H9 (cell line): ENCODE results near the gene SPTLC1. TPM values are rescaled to one million over a fixed set of nuclear protein-coding genes. Genes with fewer than 3 reads are reported as not detected.

ENCODE experiments used
- DNase-seq: peaks from one replicate; pipeline ENCODE4 v3.0.0-alpha.2; 2017
- H2AFZ ChIP-seq: one replicate; pipeline ENCODE4 v1.6.1; 2013; ENCODE audit warnings: mild to moderate bottlenecking, low read length, control low read depth, moderate library complexity
- H2AK5ac ChIP-seq: 2 replicates; pipeline ENCODE4 v1.6.1; 2013; ENCODE audit warnings: low read length, control low read depth, mixed read lengths; ENCODE audit not compliant: insufficient read length
- H2BK120ac ChIP-seq: one replicate; pipeline ENCODE4 v1.6.1; 2013; ENCODE audit warnings: low read depth, mild to moderate bottlenecking, low read length, control low read depth, inconsistent platforms; ENCODE audit not compliant: poor library complexity, severe bottlenecking
- H2BK12ac ChIP-seq: 2 replicates; pipeline ENCODE4 v1.6.1; 2013; ENCODE audit warnings: low read length, control low read depth, mixed read lengths, low read depth; ENCODE audit not compliant: insufficient read length
- H2BK15ac ChIP-seq: 2 replicates; pipeline ENCODE4 v1.6.1; 2013; ENCODE audit warnings: low read depth, low read length, control low read depth
- H2BK20ac ChIP-seq: one replicate; pipeline ENCODE4 v1.6.1; 2013; ENCODE audit warnings: low read depth, mild to moderate bottlenecking, low read length, control low read depth, inconsistent platforms; ENCODE audit not compliant: poor library complexity, severe bottlenecking
- H2BK5ac ChIP-seq: 2 replicates; pipeline ENCODE4 v1.6.1; 2013; ENCODE audit warnings: low read length, control low read depth, mixed read lengths; ENCODE audit not compliant: insufficient read length
- H3K14ac ChIP-seq: 2 replicates; pipeline ENCODE4 v1.6.1; 2013; ENCODE audit warnings: low read length, control low read depth; ENCODE audit not compliant: insufficient read depth
- H3K18ac ChIP-seq: 2 replicates; pipeline ENCODE4 v1.6.1; 2013; ENCODE audit warnings: low read depth, mild to moderate bottlenecking, mixed read lengths, low read length, control low read depth; ENCODE audit not compliant: insufficient read length
- H3K23ac ChIP-seq: 2 replicates; pipeline ENCODE4 v1.6.1; 2013; ENCODE audit warnings: low read length, control low read depth, mixed read lengths, low read depth; ENCODE audit not compliant: insufficient read length
- H3K23me2 ChIP-seq: 2 replicates; pipeline ENCODE4 v1.6.1; 2013; ENCODE audit warnings: low read depth, mild to moderate bottlenecking, mixed read lengths, low read length, control low read depth; ENCODE audit not compliant: insufficient read length, poor library complexity, severe bottlenecking
- H3K27ac ChIP-seq: 2 replicates; pipeline ENCODE4 v1.5.1; 2013; ENCODE audit warnings: low read length, control low read depth, mixed read lengths, low read depth; ENCODE audit not compliant: insufficient read length
- H3K27me3 ChIP-seq: 2 replicates; pipeline ENCODE4 v1.6.1; 2013; ENCODE audit warnings: low read length, control low read depth, inconsistent platforms; ENCODE audit not compliant: insufficient read depth
- H3K4ac ChIP-seq: 2 replicates; pipeline ENCODE4 v1.6.1; 2013; ENCODE audit warnings: low read depth, mild to moderate bottlenecking, control low read depth, inconsistent platforms, low read length, moderate library complexity
- H3K4me1 ChIP-seq: 2 replicates; pipeline ENCODE4 v1.6.1; 2013; ENCODE audit warnings: low read length, control low read depth, inconsistent platforms; ENCODE audit not compliant: insufficient read depth
- H3K4me2 ChIP-seq: 2 replicates; pipeline ENCODE4 v1.6.1; 2013; ENCODE audit warnings: low read length, control low read depth, mixed read lengths; ENCODE audit not compliant: insufficient read length, insufficient read depth
- H3K56ac ChIP-seq: 2 replicates; pipeline ENCODE4 v1.6.1; 2013; ENCODE audit warnings: low read depth, mild to moderate bottlenecking, mixed read lengths, low read length, control low read depth; ENCODE audit not compliant: insufficient read length
- H3K79me1 ChIP-seq: 2 replicates; pipeline ENCODE4 v1.6.1; 2013; ENCODE audit warnings: low read depth, mild to moderate bottlenecking, moderate library complexity, low read length, control low read depth, inconsistent platforms; ENCODE audit not compliant: insufficient read depth, poor library complexity, severe bottlenecking
- H3K79me2 ChIP-seq: 2 replicates; pipeline ENCODE4 v1.6.1; 2013; ENCODE audit warnings: low read length, control low read depth, inconsistent platforms; ENCODE audit not compliant: insufficient read depth
- H3K9ac ChIP-seq: 2 replicates; pipeline ENCODE4 v1.6.1; 2013; ENCODE audit warnings: low read length, control low read depth, mixed read lengths; ENCODE audit not compliant: insufficient read length; ENCODE audit errors: extremely low read depth
- H3K9me3 ChIP-seq: one replicate; pipeline ENCODE4 v1.6.1; 2013; ENCODE audit warnings: low read depth, low read length, inconsistent platforms; ENCODE audit not compliant: control insufficient read depth
- H3T11ph ChIP-seq: one replicate; pipeline ENCODE4 v1.6.1; 2013; ENCODE audit warnings: mild to moderate bottlenecking, low read length, control low read depth, inconsistent platforms
- H4K20me1 ChIP-seq: one replicate; pipeline ENCODE4 v1.6.1; 2013; ENCODE audit not compliant: control insufficient read depth, insufficient read length, insufficient read depth
- H4K5ac ChIP-seq: 2 replicates; pipeline ENCODE4 v1.6.1; 2013; ENCODE audit warnings: low read depth, mild to moderate bottlenecking, mixed read lengths, low read length, control low read depth; ENCODE audit not compliant: insufficient read length
- H4K8ac ChIP-seq: replicated peaks from 2 replicates; pipeline ENCODE4 v1.6.1; 2013; ENCODE audit warnings: low read length, control low read depth, mixed read lengths, low read depth; ENCODE audit not compliant: insufficient read length
- H4K91ac ChIP-seq: 2 replicates; pipeline ENCODE4 v1.6.1; 2013; ENCODE audit warnings: low read depth, mild to moderate bottlenecking, moderate library complexity, mixed read lengths, low read length, control low read depth; ENCODE audit not compliant: insufficient read length
- H3K27ac Mint-ChIP-seq, 3 experiments: 2 replicates in 2 of 3; 3 replicates in 1 of 3; pipeline ENCODE4 v1.8.0; 2020 to 2021; ENCODE audit warnings: mixed read lengths in 3 of 3, mild to moderate bottlenecking in 1 of 3, moderate library complexity in 1 of 3
- H3K27me3 Mint-ChIP-seq: 2 replicates; pipeline ENCODE4 v1.8.0; 2021; ENCODE audit warnings: low read depth, mild to moderate bottlenecking, moderate library complexity, mixed read lengths
- H3K36me3 Mint-ChIP-seq, 3 experiments: 2 replicates in 2 of 3; 3 replicates in 1 of 3; pipeline ENCODE4 v1.8.0; 2020 to 2021; ENCODE audit warnings: low read depth in 3 of 3, mixed read lengths in 3 of 3; ENCODE audit not compliant: insufficient read depth in 1 of 3
- H3K4me1 Mint-ChIP-seq, 2 experiments: 2 replicates each; pipeline ENCODE4 v1.8.0; 2020; ENCODE audit warnings: mixed read lengths in 2 of 2
- H3K4me3 Mint-ChIP-seq, 2 experiments: 2 replicates in 1 of 2; 3 replicates in 1 of 2; pipeline ENCODE4 v1.8.0; 2020 to 2021; ENCODE audit warnings: mild to moderate bottlenecking in 2 of 2, mixed read lengths in 2 of 2, moderate library complexity in 1 of 2
- H3K9me3 Mint-ChIP-seq, 2 experiments: 2 replicates in 1 of 2; 3 replicates in 1 of 2; pipeline ENCODE4 v1.8.0; 2020; ENCODE audit warnings: mild to moderate bottlenecking in 2 of 2, mixed read lengths in 2 of 2, moderate library complexity in 1 of 2
- WGBS: extraction: QIAGEN DNeasy Blood & Tissue Kit; methylation state at CpG from one replicate; pipeline ENCODE4 v1.1.7; 2013; ENCODE audit warnings: missing lambda C conversion rate, low lambda C conversion rate, mixed read lengths; ENCODE audit not compliant: insufficient read length; ENCODE audit errors: extremely low coverage; 5-methylcytosine and 5-hydroxymethylcytosine counted together
- total RNA-seq: library from RNA; stranded (reverse); gene quantifications from 2 replicates; pipeline ENCODE4 v1.2.1, GENCODE V29; 2021
- TF ChIP-seq, protein P1 (sequence below): fragments of 200-600 bp; sonication (generic); conservative IDR thresholded peaks from 3 replicates; pipeline ENCODE4 v1.8.0; 2021; ENCODE audit warnings: antibody characterized with exemption, mild to moderate bottlenecking

The SPTLC1 gene
- total RNA-seq, 1 experiment from 2014 or later = 73.5 TPM

- Histone ChIP-seq H3K4me2 (no peak overlapping the region), H2BK15ac (no peak overlapping the region), H3K18ac (no peak overlapping the region), H3K27me3 (no peaks in the 10 kb centered on the region), H3K23me2 (no peaks in the 10 kb centered on the region), H3K4me1 (no peaks in the 10 kb centered on the region), H3K56ac (no peak overlapping the region), H3K9ac (no peak overlapping the region), H3K14ac (no peak overlapping the region), H2BK12ac (no peak overlapping the region), H3K27ac (no peak overlapping the region), H2BK20ac (no peak overlapping the region), H3K9me3 (no peaks in the 10 kb centered on the region), H3T11ph (no peak overlapping the region), H4K8ac (no peak overlapping the region), H3K23ac (no peak overlapping the region), H4K5ac (no peak overlapping the region), H2AFZ (no peak overlapping the region), H2BK5ac (no peak overlapping the region), H4K91ac (no peak overlapping the region), H4K20me1 (no peaks in the 10 kb centered on the region), H3K4ac (no peak overlapping the region), H3K79me2 (no peaks in the 10 kb centered on the region), H2AK5ac (no peak overlapping the region), H3K79me1 (no peaks in the 10 kb centered on the region), H2BK120ac (no peak overlapping the region)
- TF ChIP-seq, protein P1, sequence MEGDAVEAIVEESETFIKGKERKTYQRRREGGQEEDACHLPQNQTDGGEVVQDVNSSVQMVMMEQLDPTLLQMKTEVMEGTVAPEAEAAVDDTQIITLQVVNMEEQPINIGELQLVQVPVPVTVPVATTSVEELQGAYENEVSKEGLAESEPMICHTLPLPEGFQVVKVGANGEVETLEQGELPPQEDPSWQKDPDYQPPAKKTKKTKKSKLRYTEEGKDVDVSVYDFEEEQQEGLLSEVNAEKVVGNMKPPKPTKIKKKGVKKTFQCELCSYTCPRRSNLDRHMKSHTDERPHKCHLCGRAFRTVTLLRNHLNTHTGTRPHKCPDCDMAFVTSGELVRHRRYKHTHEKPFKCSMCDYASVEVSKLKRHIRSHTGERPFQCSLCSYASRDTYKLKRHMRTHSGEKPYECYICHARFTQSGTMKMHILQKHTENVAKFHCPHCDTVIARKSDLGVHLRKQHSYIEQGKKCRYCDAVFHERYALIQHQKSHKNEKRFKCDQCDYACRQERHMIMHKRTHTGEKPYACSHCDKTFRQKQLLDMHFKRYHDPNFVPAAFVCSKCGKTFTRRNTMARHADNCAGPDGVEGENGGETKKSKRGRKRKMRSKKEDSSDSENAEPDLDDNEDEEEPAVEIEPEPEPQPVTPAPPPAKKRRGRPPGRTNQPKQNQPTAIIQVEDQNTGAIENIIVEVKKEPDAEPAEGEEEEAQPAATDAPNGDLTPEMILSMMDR = no peak
- peaks cover 24 to 61% (median 51%) of the 10 kb centered on the region in 3 experiments for H3K36me3 Mint-ChIP-seq
- no peak overlapping the region for H3K4me3 Mint-ChIP-seq
- no CpG with 5 or more reads among the region's 5 CpGs for WGBS
- no peaks in the 10 kb centered on the region for H3K9me3 Mint-ChIP-seq
- peaks cover 0 to 5% of the 10 kb centered on the region in 2 experiments; a peak in 1 of 4 replicates for H3K4me1 Mint-ChIP-seq
- H3K27me3 Mint-ChIP-seq = no peaks in the 10 kb centered on the region
- DNase-seq = no peak
- no peak overlapping the region for H3K27ac Mint-ChIP-seq
These were observed 81.9 kb downstream of the SPTLC1 start for GRCh38 chr9:92033307-92033706.
